K562 (cell line): ENCODE data around the gene KIF18B. TPM values are rescaled to one million over a fixed set of nuclear protein-coding genes. Genes with fewer than 3 reads are reported as not detected.

ENCODE experiments used
- CCNT2 ChIP-seq: IDR thresholded peaks from 2 replicates; pipeline ENCODE4 v1.6.1; 2011; ENCODE audit warnings: borderline replicate concordance, low read depth, mild to moderate bottlenecking, moderate library complexity, mixed read lengths, low read length; ENCODE audit not compliant: insufficient read length; ENCODE audit errors: extremely low read depth
- EP300 ChIP-seq: IDR thresholded peaks from 2 replicates; pipeline ENCODE4 v1.6.1; 2012; ENCODE audit warnings: low read length, improper control_type of control experiment
- FOXA1 ChIP-seq: fragments of 450-650 bp; IDR thresholded peaks from 2 replicates; pipeline ENCODE4 v1.6.1; 2016; ENCODE audit warnings: mild to moderate bottlenecking, borderline replicate concordance
- FOXP1 ChIP-seq: sonication (generic); formaldehyde crosslinking; IDR thresholded peaks from 2 replicates; pipeline ENCODE4 v1.8.0; 2022; ENCODE audit warnings: mild to moderate bottlenecking, missing genetic modification reagents
- IRF2 ChIP-seq: sonication (generic); formaldehyde crosslinking; IDR thresholded peaks from 2 replicates; pipeline ENCODE4 v1.8.1; 2022; ENCODE audit warnings: mild to moderate bottlenecking, missing genetic modification reagents
- TAL1 ChIP-seq: fragments of 450-650 bp; IDR thresholded peaks from 2 replicates; pipeline ENCODE4 v1.6.1; 2016; ENCODE audit warnings: mild to moderate bottlenecking
- TCF7 ChIP-seq: sonication (generic); IDR thresholded peaks from 2 replicates; pipeline ENCODE4 v1.6.1; 2016; ENCODE audit warnings: antibody characterized with exemption, borderline replicate concordance
- ZBTB43 ChIP-seq: sonication (generic); formaldehyde crosslinking; IDR thresholded peaks from 2 replicates; pipeline ENCODE4 v1.8.0; 2023; ENCODE audit warnings: mild to moderate bottlenecking, missing genetic modification reagents
- ZBTB8A ChIP-seq: fragments of 450-650 bp; IDR thresholded peaks from 2 replicates; pipeline ENCODE4 v1.6.1; 2018; ENCODE audit warnings: mild to moderate bottlenecking, moderate library complexity; ENCODE audit not compliant: partially characterized antibody
- ZNF224 ChIP-seq: sonication (generic); formaldehyde crosslinking; IDR thresholded peaks from 2 replicates; pipeline ENCODE4 v1.8.0; 2022; ENCODE audit warnings: mild to moderate bottlenecking, missing genetic modification reagents
- ZNF655 ChIP-seq: fragments of 250-450 bp; sonication (Bioruptor Pico); IDR thresholded peaks from 2 replicates; pipeline ENCODE4 v1.5.0; 2021
- polyA plus RNA-seq, 8 experiments: library from polyadenylated mRNA; depleted of rRNA in 4 of 8; stranded (reverse) in 5 of 8; unstranded in 3 of 8; fragments of >200 nt; fragmentation: Nextera tagmentation in 2 of 8; fragmentation: Illumina TruSeq in 1 of 8; extraction: Ambion mirVana in 2 of 8; extraction: Trizol in 1 of 8; gene quantifications; 2 replicates each; pipeline versions ENCODE4 v1.2.1 to v1.2.3, GENCODE V29; 2011 to 2014; ENCODE audit warnings: inconsistent platforms in 1 of 8, missing spikeins in 1 of 8
- total RNA-seq, 7 experiments: library from RNA; depleted of rRNA in 6 of 7; stranded (reverse); fragments of >200 nt in 6 of 7; fragmentation: Illumina TruSeq in 2 of 7; extraction: Trizol in 2 of 7; gene quantifications; 2 replicates each; pipeline versions ENCODE4 v1.2.1 to v1.2.3, GENCODE V29; 2011 to 2021; ENCODE audit warnings: low replicate concordance in 1 of 7
- TF ChIP-seq, protein P1 (sequence below): fragments of 450-650 bp; IDR thresholded peaks from 2 replicates; pipeline ENCODE4 v1.6.1; 2017; ENCODE audit warnings: antibody characterized with exemption
- TF ChIP-seq, protein P2 (sequence below): fragments of 450-650 bp; formaldehyde crosslinking; IDR thresholded peaks from 2 replicates; pipeline ENCODE4 v1.4.0; 2020; ENCODE audit warnings: mild to moderate bottlenecking
- TF ChIP-seq, protein P3 (sequence below): fragments of 450-650 bp; IDR thresholded peaks from 2 replicates; pipeline ENCODE4 v1.6.1; 2018; ENCODE audit not compliant: partially characterized antibody
- TF ChIP-seq, protein P4 (sequence below): fragments of 450-650 bp; conservative IDR thresholded peaks from 2 replicates; pipeline ENCODE4 v1.6.1; 2016; ENCODE audit warnings: missing genetic modification characterization, low read depth, mild to moderate bottlenecking, control low read depth, missing compliant biosample characterization

KIF18B gene
- total and polyA plus RNA-seq, 9 of the 15 experiments (the other 6 are each of a cell fraction or from before 2014, with no cell fraction given): 2.0 to 42.8 (median 13.2) TPM

DNA sequence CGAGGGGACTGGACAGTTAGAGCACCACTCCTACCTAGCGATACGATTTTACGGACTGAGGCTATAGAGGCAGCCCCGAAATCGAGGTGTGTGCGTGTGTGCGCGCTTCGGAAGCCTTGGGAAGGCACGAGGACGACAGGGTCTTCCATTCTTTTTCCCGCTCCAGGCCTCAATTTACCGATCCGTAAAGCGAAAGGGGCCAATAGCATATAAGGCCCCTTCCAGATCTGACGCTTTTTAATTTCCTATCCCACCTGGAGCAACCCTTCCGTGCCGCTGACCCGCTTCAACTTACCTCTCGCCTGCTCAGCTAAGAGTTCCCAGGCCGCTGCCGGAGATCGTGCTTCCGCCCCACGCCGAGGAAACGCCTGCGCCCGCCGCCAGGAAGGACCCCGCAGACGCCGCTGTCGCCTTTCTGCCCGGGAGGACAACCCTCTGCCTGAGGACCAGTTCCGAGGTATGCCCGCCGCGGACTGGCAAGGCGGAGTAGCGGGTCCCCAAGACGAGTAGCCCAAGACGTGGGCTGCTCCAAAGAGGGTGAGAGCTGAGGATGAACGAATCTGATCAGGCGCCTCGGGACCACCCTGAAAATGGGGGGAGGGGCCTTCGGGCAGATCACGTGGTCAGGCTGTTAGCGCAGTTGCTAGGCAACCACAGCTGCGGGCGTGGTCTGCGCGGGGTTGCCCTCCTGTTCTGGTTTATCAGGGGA lies 48.3 kb downstream of the KIF18B start, which contains the start of gene EFTUD2 (continued):
- TF ChIP-seq ZBTB8A (no peak), ZBTB43 (CRISPR knock-in tag) (no peak), TAL1 (0 out of 2 replicates have a peak, but pooled peaks have one; percentile 48), FOXA1 (no peak), ZNF655 (CRISPR knock-in tag) (no peak), CCNT2 (no peak), FOXP1 (peak; percentile 93; the same call in 1 of the 2 replicates), TCF7 (no peak; the same call in 1 of the 2 replicates), ZNF224 (no peak), EP300 (peak; percentile 55; the same call in 1 of the 2 replicates), IRF2 (CRISPR knock-in tag) (no peak)
- TF ChIP-seq, protein P1, sequence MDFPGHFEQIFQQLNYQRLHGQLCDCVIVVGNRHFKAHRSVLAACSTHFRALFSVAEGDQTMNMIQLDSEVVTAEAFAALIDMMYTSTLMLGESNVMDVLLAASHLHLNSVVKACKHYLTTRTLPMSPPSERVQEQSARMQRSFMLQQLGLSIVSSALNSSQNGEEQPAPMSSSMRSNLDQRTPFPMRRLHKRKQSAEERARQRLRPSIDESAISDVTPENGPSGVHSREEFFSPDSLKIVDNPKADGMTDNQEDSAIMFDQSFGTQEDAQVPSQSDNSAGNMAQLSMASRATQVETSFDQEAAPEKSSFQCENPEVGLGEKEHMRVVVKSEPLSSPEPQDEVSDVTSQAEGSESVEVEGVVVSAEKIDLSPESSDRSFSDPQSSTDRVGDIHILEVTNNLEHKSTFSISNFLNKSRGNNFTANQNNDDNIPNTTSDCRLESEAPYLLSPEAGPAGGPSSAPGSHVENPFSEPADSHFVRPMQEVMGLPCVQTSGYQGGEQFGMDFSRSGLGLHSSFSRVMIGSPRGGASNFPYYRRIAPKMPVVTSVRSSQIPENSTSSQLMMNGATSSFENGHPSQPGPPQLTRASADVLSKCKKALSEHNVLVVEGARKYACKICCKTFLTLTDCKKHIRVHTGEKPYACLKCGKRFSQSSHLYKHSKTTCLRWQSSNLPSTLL: no peak
- TF ChIP-seq, protein P2, sequence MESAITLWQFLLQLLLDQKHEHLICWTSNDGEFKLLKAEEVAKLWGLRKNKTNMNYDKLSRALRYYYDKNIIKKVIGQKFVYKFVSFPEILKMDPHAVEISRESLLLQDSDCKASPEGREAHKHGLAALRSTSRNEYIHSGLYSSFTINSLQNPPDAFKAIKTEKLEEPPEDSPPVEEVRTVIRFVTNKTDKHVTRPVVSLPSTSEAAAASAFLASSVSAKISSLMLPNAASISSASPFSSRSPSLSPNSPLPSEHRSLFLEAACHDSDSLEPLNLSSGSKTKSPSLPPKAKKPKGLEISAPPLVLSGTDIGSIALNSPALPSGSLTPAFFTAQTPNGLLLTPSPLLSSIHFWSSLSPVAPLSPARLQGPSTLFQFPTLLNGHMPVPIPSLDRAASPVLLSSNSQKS (CRISPR knock-in tag): no peak
- TF ChIP-seq, protein P3, sequence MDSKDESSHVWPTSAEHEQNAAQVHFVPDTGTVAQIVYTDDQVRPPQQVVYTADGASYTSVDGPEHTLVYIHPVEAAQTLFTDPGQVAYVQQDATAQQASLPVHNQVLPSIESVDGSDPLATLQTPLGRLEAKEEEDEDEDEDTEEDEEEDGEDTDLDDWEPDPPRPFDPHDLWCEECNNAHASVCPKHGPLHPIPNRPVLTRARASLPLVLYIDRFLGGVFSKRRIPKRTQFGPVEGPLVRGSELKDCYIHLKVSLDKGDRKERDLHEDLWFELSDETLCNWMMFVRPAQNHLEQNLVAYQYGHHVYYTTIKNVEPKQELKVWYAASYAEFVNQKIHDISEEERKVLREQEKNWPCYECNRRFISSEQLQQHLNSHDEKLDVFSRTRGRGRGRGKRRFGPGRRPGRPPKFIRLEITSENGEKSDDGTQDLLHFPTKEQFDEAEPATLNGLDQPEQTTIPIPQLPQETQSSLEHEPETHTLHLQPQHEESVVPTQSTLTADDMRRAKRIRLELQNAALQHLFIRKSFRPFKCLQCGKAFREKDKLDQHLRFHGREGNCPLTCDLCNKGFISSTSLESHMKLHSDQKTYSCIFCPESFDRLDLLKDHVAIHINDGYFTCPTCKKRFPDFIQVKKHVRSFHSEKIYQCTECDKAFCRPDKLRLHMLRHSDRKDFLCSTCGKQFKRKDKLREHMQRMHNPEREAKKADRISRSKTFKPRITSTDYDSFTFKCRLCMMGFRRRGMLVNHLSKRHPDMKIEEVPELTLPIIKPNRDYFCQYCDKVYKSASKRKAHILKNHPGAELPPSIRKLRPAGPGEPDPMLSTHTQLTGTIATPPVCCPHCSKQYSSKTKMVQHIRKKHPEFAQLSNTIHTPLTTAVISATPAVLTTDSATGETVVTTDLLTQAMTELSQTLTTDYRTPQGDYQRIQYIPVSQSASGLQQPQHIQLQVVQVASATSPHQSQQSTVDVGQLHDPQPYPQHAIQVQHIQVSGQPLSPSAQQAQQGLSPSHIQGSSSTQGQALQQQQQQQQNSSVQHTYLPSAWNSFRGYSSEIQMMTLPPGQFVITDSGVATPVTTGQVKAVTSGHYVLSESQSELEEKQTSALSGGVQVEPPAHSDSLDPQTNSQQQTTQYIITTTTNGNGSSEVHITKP: no peak
- TF ChIP-seq, protein P4, sequence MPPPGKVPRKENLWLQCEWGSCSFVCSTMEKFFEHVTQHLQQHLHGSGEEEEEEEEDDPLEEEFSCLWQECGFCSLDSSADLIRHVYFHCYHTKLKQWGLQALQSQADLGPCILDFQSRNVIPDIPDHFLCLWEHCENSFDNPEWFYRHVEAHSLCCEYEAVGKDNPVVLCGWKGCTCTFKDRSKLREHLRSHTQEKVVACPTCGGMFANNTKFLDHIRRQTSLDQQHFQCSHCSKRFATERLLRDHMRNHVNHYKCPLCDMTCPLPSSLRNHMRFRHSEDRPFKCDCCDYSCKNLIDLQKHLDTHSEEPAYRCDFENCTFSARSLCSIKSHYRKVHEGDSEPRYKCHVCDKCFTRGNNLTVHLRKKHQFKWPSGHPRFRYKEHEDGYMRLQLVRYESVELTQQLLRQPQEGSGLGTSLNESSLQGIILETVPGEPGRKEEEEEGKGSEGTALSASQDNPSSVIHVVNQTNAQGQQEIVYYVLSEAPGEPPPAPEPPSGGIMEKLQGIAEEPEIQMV: no peak; the same call in 1 of the 2 replicates
